Neutrophil (primary cell): Measurements from ENCODE around the gene KMT2B.

ENCODE experiments used
- H3K27ac ChIP-seq: fragments of 200-600 bp; sonication (generic); 2 replicates; pipeline ENCODE4 v1.5.1; 2016; ENCODE audit warnings: mild to moderate bottlenecking, moderate library complexity
- H3K27me3 ChIP-seq: fragments of 200-600 bp; sonication (generic); 2 replicates; pipeline ENCODE4 v1.6.0; 2016; ENCODE audit warnings: mild to moderate bottlenecking
- H3K36me3 ChIP-seq: fragments of 200-600 bp; sonication (generic); 2 replicates; pipeline ENCODE4 v1.5.1; 2017
- H3K4me1 ChIP-seq, 2 experiments: fragments of 200-600 bp in 1 of 2; sonication (generic) in 1 of 2; 1 replicate in 1 of 2; 2 replicates in 1 of 2; pipeline versions ENCODE4 v1.5.1 to v1.6.1; 2013 to 2016; ENCODE audit warnings: low read depth in 1 of 2, low read length in 1 of 2, mild to moderate bottlenecking in 1 of 2, moderate library complexity in 1 of 2; ENCODE audit not compliant: control insufficient read depth in 1 of 2, insufficient read depth in 1 of 2
- H3K4me3 ChIP-seq, 2 experiments: fragments of 200-600 bp in 1 of 2; sonication (generic) in 1 of 2; 1 replicate in 1 of 2; 2 replicates in 1 of 2; pipeline ENCODE4 v1.5.1; 2013 to 2016; ENCODE audit warnings: low read depth in 1 of 2, low read length in 1 of 2, mild to moderate bottlenecking in 1 of 2, moderate library complexity in 1 of 2
- H3K9me3 ChIP-seq: fragments of 200-600 bp; sonication (generic); 2 replicates; pipeline ENCODE4 v1.5.1; 2016
- CTCF ChIP-seq: fragments of 200-600 bp; sonication (generic); IDR thresholded peaks from 2 replicates; pipeline ENCODE4 v1.5.1; 2016; ENCODE audit warnings: antibody characterized with exemption

Gene KMT2B

GRCh38 chr19:35734889-35735288 is 17.1 kb downstream of the KMT2B start:
- no peak for TF ChIP-seq CTCF
- Histone ChIP-seq H3K4me1 (peaks cover 5 to 6% of the 10 kb centered on the region in 2 experiments), H3K27ac (no peak overlapping the region), H3K9me3 (no peaks in the 10 kb centered on the region), H3K27me3 (no peaks in the 10 kb centered on the region), H3K4me3 (no peak overlapping the region), H3K36me3 (peaks cover 100% of the 10 kb centered on the region)

- H3K27ac ChIP-seq, result peak overlapping the region; percentile 19
- H3K4me1 ChIP-seq, result peaks cover 26 to 29% of the 10 kb centered on the region in 2 experiments
- no peak for TF ChIP-seq CTCF
- H3K27me3 ChIP-seq, result no peaks in the 10 kb centered on the region
- no peaks in the 10 kb centered on the region for H3K9me3 ChIP-seq
- no peak overlapping the region for H3K4me3 ChIP-seq
- peaks cover 77% of the 10 kb centered on the region for H3K36me3 ChIP-seq
These were observed 19.4 kb downstream of the KMT2B start for GRCh38 chr19:35736913-35737886.

- TF ChIP-seq CTCF, result no peak
- no peaks in the 10 kb centered on the region for H3K27me3 ChIP-seq
- peak overlapping the region; percentile 98 for H3K27ac ChIP-seq
- H3K36me3 ChIP-seq, result peaks cover 66% of the 10 kb centered on the region
- no peaks in the 10 kb centered on the region for H3K9me3 ChIP-seq
- peaks cover 36 to 39% of the 10 kb centered on the region in 2 experiments for H3K4me1 ChIP-seq
- no peak overlapping the region for H3K4me3 ChIP-seq
These were observed 20.5 kb downstream of the KMT2B start for GRCh38 chr19:35738021-35738886.

- Histone ChIP-seq H3K27me3 (no peaks in the 10 kb centered on the region), H3K9me3 (no peaks in the 10 kb centered on the region), H3K36me3 (peaks cover 60% of the 10 kb centered on the region), H3K27ac (peak overlapping the region; percentile 98), H3K4me1 (peaks cover 40 to 44% of the 10 kb centered on the region in 2 experiments), H3K4me3 (no peak overlapping the region)
- no peak for TF ChIP-seq CTCF
These were observed 21.1 kb downstream of the KMT2B start for GRCh38 chr19:35738887-35739229.

- Histone ChIP-seq H3K9me3 (no peaks in the 10 kb centered on the region), H3K27me3 (no peaks in the 10 kb centered on the region), H3K4me3 (peak overlapping the region; percentile 91 to 93), H3K27ac (peak overlapping the region; percentile 98), H3K36me3 (peaks cover 54% of the 10 kb centered on the region), H3K4me1 (peaks cover 46 to 50% of the 10 kb centered on the region in 2 experiments)
- TF ChIP-seq CTCF, result no peak
These were observed 21.7 kb downstream of the KMT2B start for GRCh38 chr19:35739275-35740107.
